Trophoblast cell (in vitro differentiated cells and primary cell): ENCODE results near the gene REG3G.

Experiments used
- DNase-seq, 2 donors: peaks; one replicate each; pipeline ENCODE4 v3.0.0-alpha.2; 2016
- H2AFZ ChIP-seq: 2 replicates; pipeline ENCODE4 v1.6.1; 2013; ENCODE audit warnings: low read length, moderate library complexity, mild to moderate bottlenecking; ENCODE audit not compliant: insufficient read depth, poor library complexity
- H2AK5ac ChIP-seq: 2 replicates; pipeline ENCODE4 v1.6.1; 2013; ENCODE audit warnings: mild to moderate bottlenecking, low read length
- H2BK120ac ChIP-seq: 2 replicates; pipeline ENCODE4 v1.6.1; 2013; ENCODE audit warnings: low read length, mild to moderate bottlenecking, moderate library complexity; ENCODE audit not compliant: insufficient read depth, poor library complexity
- H2BK12ac ChIP-seq: 2 replicates; pipeline ENCODE4 v1.6.1; 2013; ENCODE audit warnings: mild to moderate bottlenecking, low read length, moderate library complexity
- H2BK5ac ChIP-seq: 2 replicates; pipeline ENCODE4 v1.6.1; 2013; ENCODE audit warnings: low read length, low read depth, moderate library complexity, mild to moderate bottlenecking; ENCODE audit not compliant: poor library complexity
- H3K14ac ChIP-seq: 2 replicates; pipeline ENCODE4 v1.6.1; 2013; ENCODE audit warnings: mild to moderate bottlenecking, low read length
- H3K18ac ChIP-seq: 2 replicates; pipeline ENCODE4 v1.6.1; 2013; ENCODE audit warnings: mild to moderate bottlenecking, low read length
- H3K23ac ChIP-seq: 2 replicates; pipeline ENCODE4 v1.6.1; 2013; ENCODE audit warnings: low read length
- H3K27ac ChIP-seq: 2 replicates; pipeline ENCODE4 v1.5.1; 2013; ENCODE audit warnings: low read depth, mild to moderate bottlenecking, inconsistent platforms, low read length, moderate library complexity
- H3K27me3 ChIP-seq: 2 replicates; pipeline ENCODE4 v1.6.1; 2013; ENCODE audit warnings: inconsistent platforms, mild to moderate bottlenecking, low read length, moderate library complexity; ENCODE audit not compliant: insufficient read depth
- H3K36me3 ChIP-seq, 2 experiments: 1 replicate in 1 of 2; 2 replicates in 1 of 2; pipeline ENCODE4 v1.6.1; 2013; ENCODE audit warnings: low read length in 2 of 2, mild to moderate bottlenecking in 2 of 2, moderate library complexity in 1 of 2; ENCODE audit not compliant: insufficient read depth in 2 of 2, control insufficient read depth in 1 of 2
- H3K4ac ChIP-seq: 2 replicates; pipeline ENCODE4 v1.6.1; 2013; ENCODE audit warnings: low read depth, mild to moderate bottlenecking, low read length, moderate library complexity
- H3K4me1 ChIP-seq, 2 experiments: 1 replicate in 1 of 2; 2 replicates in 1 of 2; pipeline ENCODE4 v1.6.1; 2013; ENCODE audit warnings: low read length in 2 of 2, mild to moderate bottlenecking in 2 of 2, moderate library complexity in 1 of 2; ENCODE audit not compliant: insufficient read depth in 2 of 2, control insufficient read depth in 1 of 2
- H3K4me2 ChIP-seq: 2 replicates; pipeline ENCODE4 v1.6.1; 2013; ENCODE audit warnings: inconsistent platforms, mild to moderate bottlenecking, low read length, moderate library complexity
- H3K4me3 ChIP-seq: 2 replicates; pipeline ENCODE4 v1.5.1; 2013; ENCODE audit warnings: mild to moderate bottlenecking, low read depth, low read length, inconsistent platforms
- H3K79me1 ChIP-seq: one replicate; pipeline ENCODE4 v1.6.1; 2013; ENCODE audit warnings: low read length
- H3K79me2 ChIP-seq: 2 replicates; pipeline ENCODE4 v1.6.1; 2013; ENCODE audit warnings: low read length, mild to moderate bottlenecking; ENCODE audit not compliant: control insufficient read depth, insufficient read depth, poor library complexity
- H3K9ac ChIP-seq: 2 replicates; pipeline ENCODE4 v1.6.1; 2013; ENCODE audit warnings: mild to moderate bottlenecking, low read length
- H3K9me3 ChIP-seq: 2 replicates; pipeline ENCODE4 v1.6.1; 2013; ENCODE audit warnings: low read depth, mild to moderate bottlenecking, control low read depth, inconsistent platforms, low read length; ENCODE audit not compliant: insufficient read depth
- H4K12ac ChIP-seq: 2 replicates; pipeline ENCODE4 v1.6.1; 2013; ENCODE audit warnings: low read depth, mild to moderate bottlenecking, low read length, moderate library complexity
- H4K8ac ChIP-seq: 2 replicates; pipeline ENCODE4 v1.6.1; 2013; ENCODE audit warnings: low read depth, mild to moderate bottlenecking, low read length, moderate library complexity
- H4K91ac ChIP-seq: one replicate; pipeline ENCODE4 v1.6.1; 2013; ENCODE audit warnings: low read depth, mild to moderate bottlenecking, low read length, moderate library complexity
- WGBS: extraction: QIAGEN DNeasy Blood & Tissue Kit; methylation state at CpG from one replicate; pipeline ENCODE4 v1.1.7; 2013; ENCODE audit warnings: missing lambda C conversion rate; ENCODE audit not compliant: insufficient read length, insufficient coverage; ENCODE audit errors: extremely low coverage; 5-methylcytosine and 5-hydroxymethylcytosine counted together

REG3G gene

GRCh38 chr2:78985558-78985957 is 39.9 kb upstream of the REG3G start:
- H4K12ac ChIP-seq: no peak overlapping the region
- H4K91ac ChIP-seq: no peak overlapping the region
- no peaks in the 10 kb centered on the region for H3K4me1 ChIP-seq
- H3K79me1 ChIP-seq: no peaks in the 10 kb centered on the region
- no peak overlapping the region for H3K9ac ChIP-seq
- H2BK5ac ChIP-seq: no peak overlapping the region
- no peak overlapping the region for H2BK12ac ChIP-seq
- DNase-seq: no peak
- H2AFZ ChIP-seq: no peak overlapping the region
- no peaks in the 10 kb centered on the region for H3K36me3 ChIP-seq
- no peak overlapping the region for H3K4ac ChIP-seq
- H3K79me2 ChIP-seq: no peaks in the 10 kb centered on the region
- H3K23ac ChIP-seq: no peak overlapping the region
- no peak overlapping the region for H3K18ac ChIP-seq
- no peak overlapping the region for H2AK5ac ChIP-seq
- no CpG with 5 or more reads among the region's 1 CpG for WGBS
- H3K4me2 ChIP-seq: no peak overlapping the region
- H3K27me3 ChIP-seq: no peaks in the 10 kb centered on the region
- no peak overlapping the region for H2BK120ac ChIP-seq
- H3K4me3 ChIP-seq: no peak overlapping the region
- no peak overlapping the region for H4K8ac ChIP-seq
- H3K9me3 ChIP-seq: no peaks in the 10 kb centered on the region
- H3K14ac ChIP-seq: no peak overlapping the region
- no peak overlapping the region for H3K27ac ChIP-seq

DNA sequence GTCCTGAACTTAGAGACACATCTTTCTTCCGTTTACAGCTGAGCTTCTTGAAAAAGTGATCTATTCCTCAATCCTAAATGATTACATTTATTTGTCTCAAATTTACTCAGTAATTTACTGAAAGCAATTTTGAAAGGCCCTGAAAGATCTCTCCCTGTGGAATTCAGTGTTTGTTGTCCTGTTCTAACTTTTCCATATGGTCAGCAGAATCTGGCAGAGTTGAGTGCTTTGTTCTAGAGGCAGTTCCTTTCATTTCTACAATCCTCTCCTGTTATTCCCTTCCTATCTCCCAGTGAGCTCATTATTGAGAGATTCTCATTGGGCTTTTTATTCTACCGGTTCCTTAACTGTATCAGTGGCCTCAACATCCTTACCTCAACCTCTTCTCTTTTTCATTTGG is 36.5 kb upstream of the REG3G start:
- no peak overlapping the region for H3K4me2 ChIP-seq

DNA sequence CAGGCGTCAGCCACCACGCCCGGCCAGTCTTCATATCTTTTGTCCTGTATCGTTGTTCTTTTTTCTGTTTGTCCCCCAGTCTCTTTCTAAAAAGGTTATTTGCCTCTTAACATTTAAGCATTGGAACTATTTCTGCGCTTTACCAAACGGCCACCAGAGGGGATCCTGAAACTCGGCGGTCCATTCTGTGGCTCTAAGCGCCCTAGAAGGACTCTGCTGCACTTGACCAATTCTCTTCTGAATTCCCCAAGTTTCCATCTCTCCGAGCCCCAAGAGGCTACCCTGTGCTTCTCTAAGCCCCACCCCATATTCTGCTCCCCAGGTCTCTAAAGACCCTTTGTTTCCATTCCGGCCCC is 33.1 kb upstream of the REG3G start:
- Histone ChIP-seq H3K18ac (no peak overlapping the region), H3K36me3 (no peaks in the 10 kb centered on the region), H3K79me2 (no peaks in the 10 kb centered on the region), H3K4ac (no peak overlapping the region), H2AK5ac (no peak overlapping the region), H3K14ac (no peak overlapping the region), H3K4me2 (peak overlapping the region; percentile 82), H3K27me3 (peaks cover 19% of the 10 kb centered on the region), H2BK5ac (no peak overlapping the region), H3K9ac (no peak overlapping the region), H3K23ac (no peak overlapping the region), H4K91ac (no peak overlapping the region), H3K9me3 (peaks cover 5% of the 10 kb centered on the region), H2BK12ac (no peak overlapping the region), H3K79me1 (no peaks in the 10 kb centered on the region), H4K8ac (no peak overlapping the region), H3K4me1 (peaks cover 0 to 8% of the 10 kb centered on the region in 2 experiments), H2AFZ (no peak overlapping the region), H2BK120ac (no peak overlapping the region), H3K4me3 (no peak overlapping the region), H4K12ac (no peak overlapping the region), H3K27ac (no peak overlapping the region)
- WGBS: no CpG with 5 or more reads among the region's 11 CpGs
- peak in 1 of 2 donors; percentile 26 for DNase-seq

More for the DNA sequence above, 36.5 kb upstream of the REG3G start:
- no peaks in the 10 kb centered on the region for H3K36me3 ChIP-seq
- no peak for DNase-seq
- no peak overlapping the region for H4K8ac ChIP-seq
- no peak overlapping the region for H3K4ac ChIP-seq
- H3K27ac ChIP-seq: no peak overlapping the region
- H3K14ac ChIP-seq: no peak overlapping the region
- no peak overlapping the region for H4K12ac ChIP-seq
- H3K79me1 ChIP-seq: no peaks in the 10 kb centered on the region
- H3K27me3 ChIP-seq: peaks cover 11% of the 10 kb centered on the region
- WGBS: no CpG with 5 or more reads among the region's 2 CpGs
- no peak overlapping the region for H3K18ac ChIP-seq
- H3K4me1 ChIP-seq: peaks cover 0 to 8% of the 10 kb centered on the region in 2 experiments
- no peak overlapping the region for H2BK12ac ChIP-seq
- H2AK5ac ChIP-seq: no peak overlapping the region
- no peak overlapping the region for H2AFZ ChIP-seq
- H2BK5ac ChIP-seq: no peak overlapping the region
- no peak overlapping the region for H3K23ac ChIP-seq
- H3K79me2 ChIP-seq: no peaks in the 10 kb centered on the region
- H3K9me3 ChIP-seq: peaks cover 5% of the 10 kb centered on the region
- H3K9ac ChIP-seq: no peak overlapping the region
- no peak overlapping the region for H2BK120ac ChIP-seq
- H3K4me3 ChIP-seq: no peak overlapping the region
- no peak overlapping the region for H4K91ac ChIP-seq

- no peak overlapping the region for H4K12ac ChIP-seq
- no peak overlapping the region for H4K91ac ChIP-seq
- no peak overlapping the region for H3K23ac ChIP-seq
- H4K8ac ChIP-seq: no peak overlapping the region
- no peak overlapping the region for H3K18ac ChIP-seq
- WGBS: no CpG with 5 or more reads among the region's 45 CpGs
- no peak overlapping the region for H3K27ac ChIP-seq
- H2BK120ac ChIP-seq: no peak overlapping the region
- no peak overlapping the region for H3K9ac ChIP-seq
- no peaks in the 10 kb centered on the region for H3K79me1 ChIP-seq
- peaks cover 19% of the 10 kb centered on the region for H3K27me3 ChIP-seq
- no peaks in the 10 kb centered on the region for H3K36me3 ChIP-seq
- H3K9me3 ChIP-seq: peaks cover 5% of the 10 kb centered on the region
- no peak overlapping the region for H2AK5ac ChIP-seq
- peak overlapping the region; percentile 82 for H3K4me2 ChIP-seq
- H2BK5ac ChIP-seq: no peak overlapping the region
- no peak overlapping the region for H3K4ac ChIP-seq
- no peaks in the 10 kb centered on the region for H3K79me2 ChIP-seq
- peaks cover 0 to 8% of the 10 kb centered on the region in 2 experiments for H3K4me1 ChIP-seq
- H2BK12ac ChIP-seq: no peak overlapping the region
- no peak overlapping the region for H2AFZ ChIP-seq
- peak overlapping the region; percentile 57 for H3K4me3 ChIP-seq
- no peak for DNase-seq
- H3K14ac ChIP-seq: no peak overlapping the region
Observed at GRCh38 chr2:78992807-78993517, 32.5 kb upstream of the REG3G start.
